ELF-1 (cell line): ENCODE measurements around the gene PHLDB2.

Experiments
- DNase-seq: peaks from one replicate; pipeline ENCODE4 v3.0.0-alpha.2; 2016; ENCODE audit warnings: low read depth, low spot score

Gene PHLDB2

DNA sequence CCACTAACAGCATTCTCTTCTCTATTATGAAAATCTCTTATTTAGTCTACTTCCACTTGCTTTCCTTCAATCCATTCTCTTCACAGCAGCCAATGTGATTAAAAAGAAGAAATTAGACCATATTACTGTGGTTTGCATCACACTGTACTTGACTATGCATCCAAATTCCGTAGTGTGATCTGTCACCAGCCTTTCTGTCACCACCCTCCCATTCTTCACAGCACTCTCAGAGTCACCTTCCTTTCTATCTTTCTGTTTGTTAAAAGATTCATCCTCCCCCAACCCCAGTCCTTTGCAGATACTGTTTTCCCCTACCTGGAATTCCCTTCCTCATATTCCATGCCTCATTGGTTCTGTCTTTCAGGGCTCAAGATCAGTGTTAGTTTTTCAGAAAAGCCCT lies 64.7 kb downstream of the PHLDB2 start:
- no peak for DNase-seq

GRCh38 chr3:111924283-111924682 lies 65.2 kb downstream of the PHLDB2 start:
- DNase-seq: no peak

GRCh38 chr3:111926266-111926676 lies 67.2 kb downstream of the PHLDB2 start:
- no peak for DNase-seq

DNA sequence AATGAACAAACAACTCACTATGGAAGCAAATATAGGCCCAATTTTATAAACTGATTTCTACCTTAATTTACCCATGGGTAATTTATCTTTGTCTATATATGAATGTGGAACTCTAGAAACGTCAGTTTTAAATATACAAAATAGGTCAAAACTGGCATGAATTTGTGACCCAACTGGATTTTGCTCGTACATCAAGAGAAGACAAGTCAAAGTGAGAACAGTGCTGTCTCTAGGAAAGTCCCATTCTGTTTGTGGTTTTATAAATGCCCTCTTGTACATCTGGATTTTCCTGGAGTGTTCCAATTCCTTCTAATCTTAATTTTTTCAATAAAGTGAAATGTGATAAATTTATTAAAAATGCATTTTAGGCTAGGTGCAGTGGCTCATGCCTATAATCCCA lies 69.5 kb downstream of the PHLDB2 start:
- DNase-seq: no peak

DNA sequence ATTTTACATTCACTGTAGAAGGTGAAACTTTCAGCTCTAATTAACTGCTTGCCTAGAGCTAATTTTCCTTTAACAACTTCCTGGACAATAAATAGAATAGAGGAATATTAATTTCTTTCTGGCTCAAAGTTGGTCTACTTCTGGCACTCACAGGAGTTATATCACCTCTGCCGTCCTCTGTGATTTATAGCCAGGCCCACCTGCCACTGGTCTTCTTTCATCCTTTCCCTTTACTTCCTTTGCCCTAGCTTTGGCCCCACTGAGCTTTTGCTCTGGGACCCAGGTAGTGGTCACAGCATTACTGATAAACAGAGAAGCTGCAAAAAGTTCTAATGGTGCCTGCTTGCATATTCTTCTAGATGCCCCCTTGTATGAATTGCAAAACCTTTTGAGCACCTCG lies 70.4 kb downstream of the PHLDB2 start:
- no peak for DNase-seq

GRCh38 chr3:111932946-111933345 lies 73.9 kb downstream of the PHLDB2 start:
- no peak for DNase-seq

- no peak for DNase-seq
Measured at GRCh38 chr3:111936191-111936841, 77.3 kb downstream of the PHLDB2 start.

- no peak for DNase-seq
Measured at GRCh38 chr3:111936967-111937366, 77.9 kb downstream of the PHLDB2 start.

DNA sequence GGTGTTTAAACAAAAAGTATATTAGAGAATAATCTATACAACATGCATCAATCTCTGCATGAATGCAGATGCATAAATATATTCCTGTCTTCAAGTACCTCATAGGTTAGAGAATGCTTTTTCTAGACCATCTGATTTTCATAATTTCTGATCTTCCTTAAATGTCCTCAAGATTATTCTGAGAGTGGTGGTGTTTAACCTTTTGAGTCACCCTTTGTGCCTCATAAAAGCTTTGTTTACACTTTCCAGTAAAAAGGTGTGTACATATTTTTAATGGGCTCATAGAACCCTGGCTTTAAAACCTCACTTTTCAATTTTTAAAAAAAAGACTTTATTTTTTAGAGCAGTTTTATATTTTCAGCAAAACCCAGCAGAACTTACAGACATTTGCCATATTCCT lies 78.8 kb downstream of the PHLDB2 start:
- no peak for DNase-seq

- DNase-seq: no peak
Measured at GRCh38 chr3:111939873-111940272, 80.8 kb downstream of the PHLDB2 start.

DNA sequence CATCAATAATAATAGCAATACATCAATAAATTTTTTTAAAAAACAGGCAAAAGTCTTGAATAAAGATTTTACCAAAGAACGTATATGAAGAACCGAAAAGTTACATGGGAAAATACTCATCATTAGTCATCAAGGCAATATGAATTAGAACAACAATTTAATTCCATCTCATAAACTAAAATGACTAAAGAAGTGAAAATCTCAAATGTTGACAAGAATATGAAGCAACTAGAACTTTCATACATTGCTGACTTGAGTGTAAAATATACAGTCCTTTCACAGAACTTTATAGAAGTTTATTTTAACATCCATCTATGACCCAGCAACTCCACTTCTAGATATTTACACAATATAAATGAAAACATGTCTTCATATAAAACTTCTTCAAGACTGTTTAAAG lies 84.5 kb downstream of the PHLDB2 start:
- no peak for DNase-seq

GRCh38 chr3:111944372-111944771 lies 85.3 kb downstream of the PHLDB2 start:
- no peak for DNase-seq

DNA sequence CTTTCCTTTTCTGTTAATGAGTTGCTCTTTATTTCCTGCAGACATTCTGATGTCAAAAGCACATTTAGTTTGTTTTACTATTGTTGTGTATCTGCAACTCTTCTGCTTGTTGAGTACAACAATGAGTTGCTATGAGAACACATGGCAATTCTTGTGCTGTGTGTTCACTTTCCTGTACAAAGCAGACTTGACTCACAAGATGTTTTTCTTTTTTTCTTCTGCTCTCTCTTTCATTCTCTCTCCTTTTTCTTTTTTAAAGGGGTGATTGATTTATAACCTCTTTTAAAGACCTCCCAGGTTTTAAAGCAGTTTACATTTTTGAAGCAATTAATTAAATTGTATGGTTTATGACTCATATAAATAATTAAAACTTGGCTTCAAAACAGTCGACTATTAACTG lies 88.2 kb downstream of the PHLDB2 start:
- no peak for DNase-seq

- DNase-seq: no peak
Measured at GRCh38 chr3:111948786-111949185, 89.7 kb downstream of the PHLDB2 start.

- DNase-seq: no peak
Measured at GRCh38 chr3:111949712-111950111, 90.6 kb downstream of the PHLDB2 start.

GRCh38 chr3:111951032-111951431 lies 92.0 kb downstream of the PHLDB2 start:
- DNase-seq: no peak

DNA sequence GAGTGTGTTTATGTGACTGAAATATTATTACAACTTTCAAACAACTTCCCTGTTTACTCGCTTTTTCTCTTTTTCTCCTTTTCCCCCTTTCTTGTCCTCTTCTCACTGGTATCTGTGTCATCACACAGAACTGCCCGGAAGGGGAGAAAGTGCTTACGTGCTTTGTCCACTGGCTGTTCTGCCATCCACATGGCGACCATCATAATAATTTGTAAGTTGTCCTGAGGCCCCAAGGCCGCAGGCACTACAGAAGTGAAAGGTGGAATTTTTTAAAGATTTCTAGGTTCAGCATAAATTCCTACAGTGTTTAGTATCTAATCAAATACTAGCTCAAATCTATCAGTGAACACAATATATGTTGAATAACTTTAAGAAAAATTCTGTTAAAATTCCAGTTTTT lies 93.0 kb downstream of the PHLDB2 start:
- no peak for DNase-seq

DNA sequence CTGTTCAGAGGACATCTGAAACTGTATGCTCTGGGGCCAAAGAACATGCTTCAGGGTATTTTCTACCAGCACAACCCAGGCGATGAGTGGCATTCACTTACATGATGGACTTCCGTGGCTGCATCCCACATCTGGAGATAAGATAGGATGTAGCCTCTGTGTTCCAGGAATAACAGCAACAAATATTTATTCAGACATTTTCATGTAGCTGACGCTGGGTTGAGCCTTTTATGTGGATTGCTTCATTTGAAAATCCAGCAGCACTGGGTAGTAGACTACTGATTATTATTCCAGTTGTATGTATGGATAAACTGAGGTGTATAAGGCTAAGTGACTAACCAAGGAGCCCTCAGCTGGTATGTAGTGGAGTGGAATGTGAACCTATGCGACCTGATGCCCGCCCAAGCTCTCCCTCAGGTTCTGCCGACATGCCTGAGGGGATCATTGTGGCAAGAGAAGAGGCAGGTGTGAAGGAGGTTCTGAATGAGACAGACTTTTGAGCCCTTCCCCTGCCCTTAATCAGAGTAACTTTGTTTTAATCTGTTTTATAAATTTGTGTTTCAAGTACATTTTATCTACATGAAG lies 93.9 kb downstream of the PHLDB2 start:
- DNase-seq: peak; percentile 27

DNA sequence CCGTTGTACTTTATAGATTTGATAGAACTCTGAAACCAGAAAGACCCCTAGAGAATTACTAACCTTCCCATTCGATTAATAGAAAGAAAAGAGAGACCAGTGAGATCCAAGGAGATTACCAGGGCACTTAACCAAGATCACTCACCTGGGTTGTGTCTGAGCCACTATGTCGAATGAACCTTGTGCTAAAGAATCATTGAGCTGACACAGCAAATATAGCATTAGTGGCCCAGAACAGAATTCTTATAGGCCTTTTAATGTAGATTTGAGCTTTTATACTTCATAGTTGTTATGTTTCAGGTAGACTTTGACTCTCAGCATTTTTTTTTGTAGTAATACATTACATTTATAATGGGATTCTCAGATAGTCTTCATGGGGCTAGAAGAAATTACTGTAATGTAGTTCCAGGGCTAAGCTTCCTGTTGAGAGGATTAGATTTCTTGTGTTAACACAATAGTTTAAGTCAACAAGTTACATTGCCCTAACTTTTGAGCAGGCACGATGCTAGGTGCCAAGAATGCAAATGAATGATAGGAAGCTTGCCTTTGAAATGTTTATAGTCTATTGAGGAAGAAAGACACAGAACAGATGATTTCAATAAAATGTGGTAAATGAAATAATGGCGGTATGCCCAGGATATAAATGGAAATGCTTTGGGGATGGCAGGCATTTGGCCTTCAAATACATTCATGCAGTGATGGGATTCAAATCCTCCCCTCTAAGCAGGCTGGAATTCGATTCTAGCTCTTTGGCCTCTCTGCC lies 95.3 kb downstream of the PHLDB2 start:
- DNase-seq: no peak

DNA sequence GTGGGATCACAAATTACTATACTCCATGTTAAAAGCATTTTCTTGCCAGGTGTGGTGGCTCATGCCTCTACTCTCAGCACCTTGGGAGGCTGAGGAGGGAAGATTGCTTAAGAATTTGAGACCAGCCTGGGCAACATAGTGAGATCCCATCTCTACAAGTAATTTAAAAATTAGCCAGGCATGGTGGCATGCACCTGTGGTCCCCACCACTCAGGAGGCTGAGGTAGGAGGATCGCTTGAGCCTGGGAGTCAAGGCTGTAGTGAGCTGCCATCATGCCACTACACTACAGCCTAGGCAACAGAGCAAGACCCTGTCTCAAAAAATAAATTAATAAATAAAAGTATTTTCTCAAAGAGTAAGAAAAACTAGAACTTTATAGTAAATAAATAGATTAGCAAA lies 96.8 kb downstream of the PHLDB2 start:
- no peak for DNase-seq

- no peak for DNase-seq
Measured at GRCh38 chr3:111956449-111956848, 97.4 kb downstream of the PHLDB2 start.

DNA sequence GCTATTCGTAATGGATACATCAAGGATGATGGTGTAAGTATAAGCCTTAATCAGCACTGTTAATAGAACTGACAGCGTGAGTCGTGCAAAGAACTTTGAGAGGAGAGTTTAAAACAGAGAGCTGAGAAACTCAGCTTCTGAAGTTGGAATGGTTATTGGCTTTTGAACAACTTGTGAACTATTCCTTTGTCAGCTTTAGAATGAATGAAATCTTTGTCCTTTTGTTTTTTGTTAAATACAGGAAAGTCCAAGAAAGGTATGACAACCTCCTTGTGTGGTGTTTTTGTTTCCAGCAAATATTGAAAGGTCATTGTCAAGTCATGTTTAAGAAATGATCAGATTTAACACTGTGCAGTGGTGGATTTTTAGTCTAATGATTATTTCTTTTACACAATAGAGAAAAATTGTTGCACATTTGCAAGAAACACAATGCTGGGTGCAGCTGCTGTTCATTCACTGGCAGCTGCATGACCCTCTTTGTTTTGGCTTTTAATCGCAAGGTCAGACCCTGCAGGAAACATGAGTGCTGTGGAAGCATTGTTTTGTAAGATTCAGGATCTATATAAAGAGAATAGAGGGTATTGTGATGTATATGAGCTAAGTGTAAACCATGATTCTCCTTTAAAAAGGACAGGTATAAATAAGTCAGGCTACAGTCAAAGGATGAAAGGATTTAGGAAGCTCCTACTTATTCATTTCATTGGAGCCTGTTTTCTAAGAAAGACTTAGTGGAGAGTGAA lies 98.1 kb downstream of the PHLDB2 start:
- DNase-seq: no peak
